Nephron (organoid): ENCODE data around the gene SMURF1.

Source experiments
- H3K27ac Mint-ChIP-seq, 3 experiments: 2 replicates each; pipeline ENCODE4 v1.8.0; 2020; ENCODE audit warnings: mixed read lengths in 3 of 3, mild to moderate bottlenecking in 2 of 3, moderate library complexity in 1 of 3
- H3K27me3 Mint-ChIP-seq: 2 replicates; pipeline ENCODE4 v1.8.0; 2021; ENCODE audit warnings: low read depth, mild to moderate bottlenecking, moderate library complexity, mixed read lengths
- H3K36me3 Mint-ChIP-seq: 2 replicates; pipeline ENCODE4 v1.8.0; 2020; ENCODE audit warnings: low read depth, mixed read lengths
- H3K4me1 Mint-ChIP-seq: 2 replicates; pipeline ENCODE4 v1.8.0; 2020; ENCODE audit warnings: mixed read lengths
- H3K4me3 Mint-ChIP-seq, 3 experiments: 2 replicates each; pipeline ENCODE4 v1.8.0; 2020; ENCODE audit warnings: mild to moderate bottlenecking in 3 of 3, mixed read lengths in 3 of 3, moderate library complexity in 2 of 3
- H3K9me3 Mint-ChIP-seq: 2 replicates; pipeline ENCODE4 v1.8.0; 2020; ENCODE audit warnings: mixed read lengths
- CTCF ChIP-seq, 3 experiments: fragments of 200-600 bp; sonication (generic); IDR thresholded peaks; one replicate each; pipeline ENCODE4 v1.5.0; 2021; ENCODE audit warnings: antibody characterized with exemption in 3 of 3; ENCODE audit not compliant: unreplicated experiment in 3 of 3

The SMURF1 gene

GRCh38 chr7:98991141-98991540, 152.8 kb downstream of the SMURF1 start:
- H3K36me3 Mint-ChIP-seq: peaks cover 89% of the 10 kb centered on the region

GRCh38 chr7:98990356-98990755, 153.6 kb downstream of the SMURF1 start:
- Mint-ChIP-seq H3K9me3 (peaks cover 10% of the 10 kb centered on the region), H3K27ac (no peak overlapping the region), H3K4me1 (no peaks in the 10 kb centered on the region), H3K4me3 (no peak overlapping the region), H3K36me3 (peaks cover 89% of the 10 kb centered on the region), H3K27me3 (no peaks in the 10 kb centered on the region)
- no peak for TF ChIP-seq CTCF (IDR thresholded peaks at IDR 0.05; ENCODE audit: unreplicated experiment in 3 of 3)

More at GRCh38 chr7:98991141-98991540, 152.8 kb downstream of the SMURF1 start:
- Mint-ChIP-seq H3K4me1 (no peaks in the 10 kb centered on the region), H3K27ac (no peak overlapping the region), H3K27me3 (no peaks in the 10 kb centered on the region), H3K4me3 (no peak overlapping the region), H3K9me3 (peaks cover 6% of the 10 kb centered on the region)
- TF ChIP-seq CTCF (IDR thresholded peaks at IDR 0.05; ENCODE audit: unreplicated experiment in 3 of 3): no peak

GRCh38 chr7:98988641-98989040, 155.3 kb downstream of the SMURF1 start:
- H3K4me3 Mint-ChIP-seq: no peak overlapping the region
- no peaks in the 10 kb centered on the region for H3K27me3 Mint-ChIP-seq
- TF ChIP-seq CTCF (IDR thresholded peaks at IDR 0.05; ENCODE audit: unreplicated experiment in 3 of 3): no peak
- H3K9me3 Mint-ChIP-seq: peaks cover 12% of the 10 kb centered on the region
- no peak overlapping the region for H3K27ac Mint-ChIP-seq
- H3K36me3 Mint-ChIP-seq: peaks cover 91% of the 10 kb centered on the region
- no peaks in the 10 kb centered on the region for H3K4me1 Mint-ChIP-seq

- no peak overlapping the region for H3K4me3 Mint-ChIP-seq
- peaks cover 12% of the 10 kb centered on the region for H3K9me3 Mint-ChIP-seq
- no peaks in the 10 kb centered on the region for H3K4me1 Mint-ChIP-seq
- no peaks in the 10 kb centered on the region for H3K27me3 Mint-ChIP-seq
- H3K27ac Mint-ChIP-seq: no peak overlapping the region
- H3K36me3 Mint-ChIP-seq: peaks cover 93% of the 10 kb centered on the region
- TF ChIP-seq CTCF (IDR thresholded peaks at IDR 0.05; ENCODE audit: unreplicated experiment in 3 of 3): no peak
Observed at GRCh38 chr7:98985945-98986344, 158.0 kb downstream of the SMURF1 start.

GRCh38 chr7:98985406-98985805, 158.5 kb downstream of the SMURF1 start:
- Mint-ChIP-seq H3K4me1 (no peaks in the 10 kb centered on the region), H3K36me3 (peaks cover 93% of the 10 kb centered on the region), H3K4me3 (no peak overlapping the region), H3K27me3 (no peaks in the 10 kb centered on the region), H3K9me3 (peaks cover 12% of the 10 kb centered on the region), H3K27ac (no peak overlapping the region)
- no peak for TF ChIP-seq CTCF (IDR thresholded peaks at IDR 0.05; ENCODE audit: unreplicated experiment in 3 of 3)

GRCh38 chr7:98984126-98984525, 159.8 kb downstream of the SMURF1 start:
- TF ChIP-seq CTCF (IDR thresholded peaks at IDR 0.05; ENCODE audit: unreplicated experiment in 3 of 3): no peak
- no peak overlapping the region for H3K27ac Mint-ChIP-seq
- no peaks in the 10 kb centered on the region for H3K4me1 Mint-ChIP-seq
- peaks cover 12% of the 10 kb centered on the region for H3K9me3 Mint-ChIP-seq
- peaks cover 96% of the 10 kb centered on the region for H3K36me3 Mint-ChIP-seq
- H3K27me3 Mint-ChIP-seq: no peaks in the 10 kb centered on the region
- H3K4me3 Mint-ChIP-seq: no peak overlapping the region
